ENCODE measurements around the gene BSDC1. TPM values are rescaled to one million over a fixed set of nuclear protein-coding genes. Genes with fewer than 3 reads are reported as not detected.
"Not testable (repeated sequence)": the region's sequence is repeated elsewhere in the genome, so short reads cannot be mapped to it uniquely, and the experiment has no call there.

The BSDC1 gene
- total RNA-seq, 4 donors from 2014 or later = 96.0 to 140 (median 120) TPM

- H3K27ac ChIP-seq = no peak overlapping the region
- no peaks in the 10 kb centered on the region for H3K9me3 ChIP-seq
- TF ChIP-seq, protein P1, sequence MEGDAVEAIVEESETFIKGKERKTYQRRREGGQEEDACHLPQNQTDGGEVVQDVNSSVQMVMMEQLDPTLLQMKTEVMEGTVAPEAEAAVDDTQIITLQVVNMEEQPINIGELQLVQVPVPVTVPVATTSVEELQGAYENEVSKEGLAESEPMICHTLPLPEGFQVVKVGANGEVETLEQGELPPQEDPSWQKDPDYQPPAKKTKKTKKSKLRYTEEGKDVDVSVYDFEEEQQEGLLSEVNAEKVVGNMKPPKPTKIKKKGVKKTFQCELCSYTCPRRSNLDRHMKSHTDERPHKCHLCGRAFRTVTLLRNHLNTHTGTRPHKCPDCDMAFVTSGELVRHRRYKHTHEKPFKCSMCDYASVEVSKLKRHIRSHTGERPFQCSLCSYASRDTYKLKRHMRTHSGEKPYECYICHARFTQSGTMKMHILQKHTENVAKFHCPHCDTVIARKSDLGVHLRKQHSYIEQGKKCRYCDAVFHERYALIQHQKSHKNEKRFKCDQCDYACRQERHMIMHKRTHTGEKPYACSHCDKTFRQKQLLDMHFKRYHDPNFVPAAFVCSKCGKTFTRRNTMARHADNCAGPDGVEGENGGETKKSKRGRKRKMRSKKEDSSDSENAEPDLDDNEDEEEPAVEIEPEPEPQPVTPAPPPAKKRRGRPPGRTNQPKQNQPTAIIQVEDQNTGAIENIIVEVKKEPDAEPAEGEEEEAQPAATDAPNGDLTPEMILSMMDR (IDR thresholded peaks at IDR 0.05) = no peak
- no peak for TF ChIP-seq POLR2AphosphoS5 (IDR thresholded peaks at IDR 0.05)
- TF ChIP-seq EP300 (IDR thresholded peaks at IDR 0.05) = no peak
- no peak for TF ChIP-seq POLR2A (IDR thresholded peaks at IDR 0.05)
- no peaks in the 10 kb centered on the region for H3K27me3 ChIP-seq
- WGBS = 77% methylated on average over 2 of the region's 2 CpGs
- H3K4me3 ChIP-seq = no peak overlapping the region
- H3K36me3 ChIP-seq = no peaks in the 10 kb centered on the region
- H3K4me1 ChIP-seq = peaks cover 15% of the 10 kb centered on the region
- peak in 1 of 2 donors; percentile 7 for DNase-seq (ENCODE audit: low spot score in 2 of 2)
Observed at GRCh38 chr1:32398401-32398800, 4.2 kb upstream of the BSDC1 start.

- H3K9me3 ChIP-seq, H3K4me3 ChIP-seq, H3K27me3 ChIP-seq, H3K27ac ChIP-seq, H3K36me3 ChIP-seq: not testable (repeated sequence)
- WGBS = 85% methylated on average over 5 of the region's 5 CpGs
- DNase-seq (ENCODE audit: low spot score in 2 of 2) = peak in 1 of 2 donors; percentile 7
- peaks cover 34% of the 10 kb centered on the region for H3K4me1 ChIP-seq
Observed at GRCh38 chr1:32396524-32396923, 2.3 kb upstream of the BSDC1 start.

- Histone ChIP-seq H3K4me1 (peaks cover 44% of the 10 kb centered on the region), H3K27me3 (no peaks in the 10 kb centered on the region), H3K4me3 (peak overlapping the region; percentile 72), H3K9me3 (no peaks in the 10 kb centered on the region), H3K27ac (peak overlapping the region; percentile 91), H3K36me3 (peaks cover 17% of the 10 kb centered on the region)
- no peak for DNase-seq (ENCODE audit: low spot score in 2 of 2)
- 3% methylated on average over 14 of the region's 14 CpGs for WGBS
- TF ChIP-seq POLR2AphosphoS5 (IDR thresholded peaks at IDR 0.05) = no peak
- TF ChIP-seq, protein P1 (IDR thresholded peaks at IDR 0.05) = no peak
- no peak for TF ChIP-seq POLR2A (IDR thresholded peaks at IDR 0.05)
- no peak for TF ChIP-seq EP300 (IDR thresholded peaks at IDR 0.05)
Observed at GRCh38 chr1:32394890-32395432, 720 bp upstream of the BSDC1 start.

DNA sequence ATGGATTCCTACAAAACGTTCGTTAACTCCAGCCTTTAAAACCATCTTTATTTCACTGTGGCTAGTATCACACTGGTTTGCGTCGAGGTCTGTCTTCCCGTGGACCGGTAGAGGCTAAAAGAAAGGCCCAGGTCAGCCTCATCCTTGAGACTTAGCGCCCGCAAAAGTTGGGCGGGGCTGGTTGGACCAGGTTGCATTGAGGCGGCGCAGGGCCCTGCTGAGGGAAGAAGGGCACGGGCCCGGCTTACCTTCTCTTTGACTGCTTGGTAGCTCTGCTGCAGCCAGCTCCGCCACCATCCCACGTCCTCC lies 455 bp downstream of the BSDC1 start:
- WGBS = 3% methylated on average over 10 of the region's 15 CpGs
- Histone ChIP-seq H3K27ac (peak overlapping the region; percentile 91), H3K27me3 (no peaks in the 10 kb centered on the region), H3K4me3 (peak overlapping the region; percentile 72), H3K9me3 (no peaks in the 10 kb centered on the region), H3K36me3 (peaks cover 28% of the 10 kb centered on the region), H3K4me1 (peaks cover 44% of the 10 kb centered on the region)
- no peak for DNase-seq (ENCODE audit: low spot score in 2 of 2)
- TF ChIP-seq, protein P1 (IDR thresholded peaks at IDR 0.05) = no peak
- no peak for TF ChIP-seq POLR2AphosphoS5 (IDR thresholded peaks at IDR 0.05)
- TF ChIP-seq POLR2A (IDR thresholded peaks at IDR 0.05) = no peak

- Histone ChIP-seq H3K4me3 (peak overlapping the region; percentile 72), H3K27me3 (no peaks in the 10 kb centered on the region), H3K4me1 (peaks cover 44% of the 10 kb centered on the region), H3K27ac (no peak overlapping the region), H3K36me3 (peaks cover 35% of the 10 kb centered on the region), H3K9me3 (no peaks in the 10 kb centered on the region)
- TF ChIP-seq POLR2A (IDR thresholded peaks at IDR 0.05) (no peak), EP300 (IDR thresholded peaks at IDR 0.05) (no peak)
- TF ChIP-seq, protein P1 (IDR thresholded peaks at IDR 0.05) = no peak
- no peak for DNase-seq (ENCODE audit: low spot score in 2 of 2)
- WGBS = 47% methylated on average over 1 of the region's 1 CpG
Observed at GRCh38 chr1:32393136-32393535, 1.1 kb downstream of the BSDC1 start.

DNA sequence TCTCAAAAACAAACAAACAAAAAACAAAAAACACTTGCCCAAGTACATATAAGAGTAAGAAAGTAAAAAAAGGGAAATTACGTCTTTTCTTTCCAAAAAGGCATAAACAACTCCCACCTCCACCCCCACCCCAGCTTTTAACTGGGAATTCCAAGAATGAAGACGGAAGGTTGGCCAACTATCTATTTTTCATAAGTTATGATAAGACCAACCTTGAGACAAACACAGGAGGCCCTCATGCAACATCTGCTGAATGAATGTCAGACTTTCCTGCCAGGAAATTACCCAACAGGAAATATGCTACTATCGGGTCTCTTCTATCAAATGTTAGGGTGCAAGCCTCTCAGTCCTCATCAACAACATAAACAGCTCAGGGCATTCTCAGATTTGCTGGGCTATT lies 1.9 kb downstream of the BSDC1 start:
- Histone ChIP-seq H3K4me1 (peaks cover 44% of the 10 kb centered on the region), H3K27ac (no peak overlapping the region), H3K9me3 (no peaks in the 10 kb centered on the region), H3K27me3 (no peaks in the 10 kb centered on the region), H3K36me3 (peaks cover 42% of the 10 kb centered on the region), H3K4me3 (no peak overlapping the region)
- DNase-seq (ENCODE audit: low spot score in 2 of 2) = no peak
- WGBS = 54% methylated on average over 3 of the region's 3 CpGs
- no peak for TF ChIP-seq POLR2AphosphoS5 (IDR thresholded peaks at IDR 0.05)

Measured in suprapubic skin (tissue), 4 donors.